ENCODE results near the gene MAPRE3.

- TF ChIP-seq CTCF (IDR thresholded peaks at IDR 0.05; ENCODE audit: low read depth, low read length) (no peak), EZH2phosphoT487 (IDR thresholded peaks at IDR 0.05; ENCODE audit: low read depth) (no peak)
Measured at GRCh38 chr2:26978061-26978596, 7.7 kb downstream of the MAPRE3 start.
